Sigmoid colon (tissue), 7 donors: ENCODE data around the gene CAMSAP2. TPM values are rescaled to one million over a fixed set of nuclear protein-coding genes. Genes with fewer than 3 reads are reported as not detected.

Source experiments
- DNase-seq: peaks from one replicate; pipeline ENCODE4 v3.0.0-alpha.2; 2019
- H3K27ac ChIP-seq, 4 donors: fragments of 200-600 bp; sonication (generic); one replicate each; pipeline ENCODE4 v1.5.1; 2016 to 2019; ENCODE audit warnings: mild to moderate bottlenecking in 1 of 4
- H3K27me3 ChIP-seq, 3 donors: fragments of 200-600 bp; sonication (generic); one replicate each; pipeline ENCODE4 v1.5.1; 2019; ENCODE audit warnings: mild to moderate bottlenecking in 1 of 3
- H3K36me3 ChIP-seq, 4 donors: fragments of 200-600 bp; sonication (generic); one replicate each; pipeline ENCODE4 v1.5.1; 2016 to 2019
- H3K4me1 ChIP-seq, 4 donors: fragments of 200-600 bp; sonication (generic); one replicate each; pipeline ENCODE4 v1.5.1; 2017 to 2019
- H3K4me3 ChIP-seq, 4 donors: fragments of 200-600 bp; sonication (generic); one replicate each; pipeline ENCODE4 v1.5.1; 2017 to 2019; ENCODE audit warnings: mild to moderate bottlenecking in 2 of 4, moderate library complexity in 1 of 4
- H3K9me3 ChIP-seq, 4 donors: fragments of 200-600 bp in 3 of 4; sonication (generic) in 3 of 4; one replicate each; pipeline versions ENCODE4 v1.5.1 to v1.6.1; 2013 to 2019
- CTCF ChIP-seq, 4 experiments: fragments of 450-650 bp in 3 of 4; fragments of 200-600 bp in 1 of 4; IDR thresholded peaks; one replicate each; pipeline ENCODE4 v1.5.1; 2016 to 2019; ENCODE audit warnings: antibody characterized with exemption in 4 of 4, mild to moderate bottlenecking in 3 of 4, moderate library complexity in 2 of 4
- EP300 ChIP-seq, 4 donors: sonication (generic); formaldehyde crosslinking; IDR thresholded peaks; one replicate each; pipeline ENCODE4 v1.6.1; 2017; ENCODE audit warnings: antibody characterized with exemption in 4 of 4
- POLR2A ChIP-seq, 2 donors: fragments of 450-650 bp; IDR thresholded peaks; one replicate each; pipeline ENCODE4 v1.6.1; 2016; ENCODE audit warnings: antibody characterized with exemption in 2 of 2, mild to moderate bottlenecking in 2 of 2, moderate library complexity in 2 of 2
- POLR2AphosphoS5 ChIP-seq, 4 donors: sonication (generic); formaldehyde crosslinking; IDR thresholded peaks; one replicate each; pipeline ENCODE4 v1.6.1; 2017; ENCODE audit warnings: antibody characterized with exemption in 4 of 4
- whole genome bisulfite sequencing, 2 donors: extraction: QIAGEN DNeasy Blood & Tissue Kit; methylation state at CpG; one replicate each; pipeline ENCODE4 v1.1.7; 2013; 5-methylcytosine and 5-hydroxymethylcytosine counted together
- intact Hi-C: fragments of 100-400 bp; cut with DNase I; formaldehyde crosslinking; loops from one replicate; pipeline ENCODE4 v1.15.1; 2023
- polyA plus RNA-seq, 3 donors: library from polyadenylated mRNA; stranded (reverse); fragments of 200-250 nt; gene quantifications; one replicate each; pipeline ENCODE4 v1.2.3, GENCODE V29; 2013
- total RNA-seq, 4 donors: library from RNA; depleted of rRNA; stranded (reverse); fragments of >200 nt; gene quantifications; one replicate each; pipeline ENCODE4 v1.1.0, GENCODE V29; 2016
- donor health status: healthy with polysubstance abuse.
- donor health status: Bipolar disorder and iron deficiency.
- donor health status: healthy.

CAMSAP2 gene
- total and polyA plus RNA-seq, 7 donors = 1.2 to 40.7 (median 31.8) TPM

- Histone ChIP-seq H3K4me3 (peak within 1 kb of the TSS in 3 of 4 donors; percentile 11 to 39 (median 37)), H3K36me3 (no peaks in the 10 kb centered on the region), H3K4me1 (peaks cover 0 to 15% (median 13%) of the 10 kb centered on the region in 4 donors), H3K27ac (no peak within 1 kb of the TSS), H3K27me3 (peaks cover 19 to 77% (median 51%) of the 10 kb centered on the region in 3 donors), H3K9me3 (no peaks in the 10 kb centered on the region)
- no peak for TF ChIP-seq CTCF (IDR thresholded peaks at IDR 0.05)
- no peak for TF ChIP-seq POLR2A (IDR thresholded peaks at IDR 0.05)
- no peak for TF ChIP-seq EP300 (IDR thresholded peaks at IDR 0.05)
- no peak for TF ChIP-seq POLR2AphosphoS5 (IDR thresholded peaks at IDR 0.05)
- intact Hi-C loops = no loop called here
- WGBS, 2 donors = 75 to 84% methylated on average over 23 of the region's 23 CpGs
- peak; percentile 52 for DNase-seq
Measured at GRCh38 chr1:200872446-200873115, 133.9 kb downstream of the CAMSAP2 start, which contains the start of gene GPR25. Gene GPR25 (plus strand): TSS chr1:200872981. CDS start chr1:200873038, 57 bp downstream.

- Histone ChIP-seq H3K27me3 (peaks cover 19 to 79% (median 51%) of the 10 kb centered on the region in 3 donors), H3K36me3 (no peaks in the 10 kb centered on the region), H3K4me3 (peak overlapping the region in 3 of 4 donors; percentile 11 to 39 (median 37)), H3K27ac (no peak overlapping the region), H3K9me3 (no peaks in the 10 kb centered on the region), H3K4me1 (peaks cover 0 to 15% (median 13%) of the 10 kb centered on the region in 4 donors)
- DNase-seq = peak; percentile 30
- intact Hi-C loops = no loop called here
- WGBS, 2 donors = 9 to 13% methylated on average over 61 of the region's 61 CpGs
- TF ChIP-seq POLR2A (IDR thresholded peaks at IDR 0.05) (no peak), POLR2AphosphoS5 (IDR thresholded peaks at IDR 0.05) (no peak), CTCF (IDR thresholded peaks at IDR 0.05) (no peak), EP300 (IDR thresholded peaks at IDR 0.05) (no peak)
Measured at GRCh38 chr1:200873116-200873670, 134.5 kb downstream of the CAMSAP2 start.

- WGBS, 2 donors = 17 to 33% methylated on average over 66 of the region's 66 CpGs
- H3K27me3 ChIP-seq = peaks cover 19 to 85% (median 51%) of the 10 kb centered on the region in 3 donors
- intact Hi-C loops = no loop called here
Measured at GRCh38 chr1:200873671-200874397, 135.1 kb downstream of the CAMSAP2 start.

DNA sequence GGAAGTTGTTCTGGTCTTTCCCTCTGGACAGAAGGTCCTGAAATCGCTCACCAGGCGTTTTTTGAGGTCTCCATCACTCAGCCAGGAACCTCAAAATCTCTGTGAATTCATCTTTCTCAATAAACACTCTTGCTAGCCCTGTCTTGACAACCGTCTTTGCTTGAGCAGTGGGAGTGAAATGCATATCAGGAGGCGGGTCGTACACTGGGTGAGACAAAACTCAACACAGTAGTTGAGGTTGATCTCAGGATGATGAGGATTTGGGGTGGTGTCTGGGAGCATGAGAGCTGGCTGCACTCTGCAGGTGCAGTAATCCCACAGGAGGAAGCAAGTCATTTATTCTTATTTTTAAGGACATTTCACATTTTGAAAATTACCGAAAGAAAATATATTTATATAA lies 136.0 kb downstream of the CAMSAP2 start:
- peak; percentile 35 for DNase-seq

More at GRCh38 chr1:200873671-200874397, 135.1 kb downstream of the CAMSAP2 start:
- Histone ChIP-seq H3K27ac (no peak overlapping the region), H3K9me3 (no peaks in the 10 kb centered on the region), H3K36me3 (no peaks in the 10 kb centered on the region), H3K4me1 (peaks cover 0 to 15% (median 13%) of the 10 kb centered on the region in 4 donors), H3K4me3 (peak overlapping the region in 3 of 4 donors; percentile 11 to 39 (median 37))
- DNase-seq = peak; percentile 50
- no peak for TF ChIP-seq POLR2AphosphoS5 (IDR thresholded peaks at IDR 0.05)
- no peak for TF ChIP-seq POLR2A (IDR thresholded peaks at IDR 0.05)
- TF ChIP-seq EP300 (IDR thresholded peaks at IDR 0.05) = no peak
- TF ChIP-seq CTCF (IDR thresholded peaks at IDR 0.05) = no peak

More for the DNA sequence above, 136.0 kb downstream of the CAMSAP2 start:
- H3K27me3 ChIP-seq = peaks cover 19 to 80% (median 47%) of the 10 kb centered on the region in 3 donors
- WGBS, 2 donors = 82 to 88% methylated on average over 6 of the region's 6 CpGs
- no peak overlapping the region for H3K4me3 ChIP-seq
- peaks cover 0 to 15% (median 13%) of the 10 kb centered on the region in 4 donors for H3K4me1 ChIP-seq
- H3K27ac ChIP-seq = no peak overlapping the region
- H3K9me3 ChIP-seq = no peaks in the 10 kb centered on the region
- H3K36me3 ChIP-seq = no peaks in the 10 kb centered on the region
- TF ChIP-seq CTCF (IDR thresholded peaks at IDR 0.05) = no peak
- no peak for TF ChIP-seq POLR2A (IDR thresholded peaks at IDR 0.05)
- TF ChIP-seq EP300 (IDR thresholded peaks at IDR 0.05) = no peak
- TF ChIP-seq POLR2AphosphoS5 (IDR thresholded peaks at IDR 0.05) = no peak
- intact Hi-C loops = no loop called here
